ENCODE measurements around the gene KLK8.

DNA sequence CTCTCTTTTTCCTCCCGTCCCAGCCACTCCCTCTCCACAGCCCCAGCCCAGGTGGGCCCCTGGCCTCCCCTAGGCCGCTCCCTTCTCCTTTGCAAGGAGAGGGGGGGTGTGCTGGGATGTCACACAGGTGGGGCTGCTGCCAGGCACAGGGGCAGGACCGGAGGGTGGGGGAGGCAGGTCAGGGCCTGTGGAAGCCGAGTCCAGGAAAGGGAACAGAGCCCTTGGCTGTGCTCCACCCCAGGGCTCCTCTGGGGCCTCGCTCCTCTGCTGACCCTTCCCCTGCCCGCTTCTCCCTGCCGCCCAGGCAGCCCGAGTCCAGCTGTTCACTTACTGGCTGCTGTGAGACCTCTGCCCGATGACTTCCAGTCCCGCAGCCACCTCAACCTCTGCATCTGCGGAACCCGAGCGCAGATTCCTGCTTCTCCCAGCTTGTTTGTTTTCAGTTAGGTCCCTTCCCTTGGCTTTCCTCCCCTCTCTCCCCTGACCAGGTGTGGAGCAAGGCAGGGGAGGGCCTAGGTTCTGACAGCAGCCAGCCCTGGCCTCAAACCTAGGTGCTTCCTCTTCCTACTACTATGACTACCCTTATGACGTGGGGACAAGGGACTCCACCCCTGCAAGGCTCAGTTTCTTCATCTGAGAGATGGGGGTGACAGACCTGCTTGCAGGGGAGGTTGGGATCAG is 25.9 kb upstream of the KLK8 start:
- TF ChIP-seq, protein P1, sequence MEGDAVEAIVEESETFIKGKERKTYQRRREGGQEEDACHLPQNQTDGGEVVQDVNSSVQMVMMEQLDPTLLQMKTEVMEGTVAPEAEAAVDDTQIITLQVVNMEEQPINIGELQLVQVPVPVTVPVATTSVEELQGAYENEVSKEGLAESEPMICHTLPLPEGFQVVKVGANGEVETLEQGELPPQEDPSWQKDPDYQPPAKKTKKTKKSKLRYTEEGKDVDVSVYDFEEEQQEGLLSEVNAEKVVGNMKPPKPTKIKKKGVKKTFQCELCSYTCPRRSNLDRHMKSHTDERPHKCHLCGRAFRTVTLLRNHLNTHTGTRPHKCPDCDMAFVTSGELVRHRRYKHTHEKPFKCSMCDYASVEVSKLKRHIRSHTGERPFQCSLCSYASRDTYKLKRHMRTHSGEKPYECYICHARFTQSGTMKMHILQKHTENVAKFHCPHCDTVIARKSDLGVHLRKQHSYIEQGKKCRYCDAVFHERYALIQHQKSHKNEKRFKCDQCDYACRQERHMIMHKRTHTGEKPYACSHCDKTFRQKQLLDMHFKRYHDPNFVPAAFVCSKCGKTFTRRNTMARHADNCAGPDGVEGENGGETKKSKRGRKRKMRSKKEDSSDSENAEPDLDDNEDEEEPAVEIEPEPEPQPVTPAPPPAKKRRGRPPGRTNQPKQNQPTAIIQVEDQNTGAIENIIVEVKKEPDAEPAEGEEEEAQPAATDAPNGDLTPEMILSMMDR (IDR thresholded peaks at IDR 0.05): no peak
- no peak for TF ChIP-seq POLR2A (IDR thresholded peaks at IDR 0.05)
- no peak for TF ChIP-seq POLR2AphosphoS5 (IDR thresholded peaks at IDR 0.05)
- TF ChIP-seq EP300 (IDR thresholded peaks at IDR 0.05): no peak

Data from suprapubic skin (tissue), 4 donors.